ENCODE data around the gene SLC13A2. TPM values are rescaled to one million over a fixed set of nuclear protein-coding genes. Genes with fewer than 3 reads are reported as not detected.

Gene SLC13A2
- total RNA-seq, 1 donor from 2014 or later = not detected

DNA sequence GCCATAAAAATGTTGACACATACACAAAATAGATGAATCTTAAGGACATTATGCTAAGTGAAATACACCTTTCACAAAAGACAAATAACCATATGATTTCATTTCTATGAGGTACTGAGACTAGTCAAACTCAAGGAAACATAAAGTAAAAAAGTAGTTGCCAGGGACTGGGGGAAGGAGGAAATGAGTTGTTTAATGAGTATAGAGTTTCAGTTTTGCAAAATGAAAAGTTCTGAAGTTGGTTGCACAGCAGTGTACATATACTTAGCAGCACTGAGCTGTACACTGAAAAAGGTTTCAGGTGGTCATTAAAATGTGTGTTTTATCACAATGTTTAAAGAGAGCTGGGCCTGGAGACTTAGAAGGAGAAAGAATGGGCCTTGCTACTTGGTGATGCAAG lies 4.7 kb upstream of the SLC13A2 start:
- H2AFZ ChIP-seq (replicated peaks) = no peak overlapping the region
- no peaks in the 10 kb centered on the region for H3K4me1 ChIP-seq
- no peak overlapping the region for H3K27ac ChIP-seq
- H3K4me2 ChIP-seq = no peak overlapping the region
- H3K27me3 ChIP-seq = peaks cover 12% of the 10 kb centered on the region
- no peak overlapping the region for H3K4me3 Mint-ChIP-seq
- TF ChIP-seq EZH2 (IDR thresholded peaks at IDR 0.05) (no peak), EZH2phosphoT487 (IDR thresholded peaks at IDR 0.05) (no peak)
- TF ChIP-seq, protein P1, sequence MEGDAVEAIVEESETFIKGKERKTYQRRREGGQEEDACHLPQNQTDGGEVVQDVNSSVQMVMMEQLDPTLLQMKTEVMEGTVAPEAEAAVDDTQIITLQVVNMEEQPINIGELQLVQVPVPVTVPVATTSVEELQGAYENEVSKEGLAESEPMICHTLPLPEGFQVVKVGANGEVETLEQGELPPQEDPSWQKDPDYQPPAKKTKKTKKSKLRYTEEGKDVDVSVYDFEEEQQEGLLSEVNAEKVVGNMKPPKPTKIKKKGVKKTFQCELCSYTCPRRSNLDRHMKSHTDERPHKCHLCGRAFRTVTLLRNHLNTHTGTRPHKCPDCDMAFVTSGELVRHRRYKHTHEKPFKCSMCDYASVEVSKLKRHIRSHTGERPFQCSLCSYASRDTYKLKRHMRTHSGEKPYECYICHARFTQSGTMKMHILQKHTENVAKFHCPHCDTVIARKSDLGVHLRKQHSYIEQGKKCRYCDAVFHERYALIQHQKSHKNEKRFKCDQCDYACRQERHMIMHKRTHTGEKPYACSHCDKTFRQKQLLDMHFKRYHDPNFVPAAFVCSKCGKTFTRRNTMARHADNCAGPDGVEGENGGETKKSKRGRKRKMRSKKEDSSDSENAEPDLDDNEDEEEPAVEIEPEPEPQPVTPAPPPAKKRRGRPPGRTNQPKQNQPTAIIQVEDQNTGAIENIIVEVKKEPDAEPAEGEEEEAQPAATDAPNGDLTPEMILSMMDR (IDR thresholded peaks at IDR 0.05) = no peak
- no peak overlapping the region for H3K4me3 ChIP-seq
- H3F3A ChIP-seq (ENCODE audit: low read depth) = no peaks in the 10 kb centered on the region
- H3K9ac ChIP-seq = no peak overlapping the region
- no peaks in the 10 kb centered on the region for H3K9me3 ChIP-seq (ENCODE audit: low read depth)
- H3K36me3 Mint-ChIP-seq = no peaks in the 10 kb centered on the region
- H3K27me3 Mint-ChIP-seq (ENCODE audit: insufficient read depth, low read depth) = peaks cover 8% of the 10 kb centered on the region
- H4K20me1 ChIP-seq (ENCODE audit: low read depth) = no peaks in the 10 kb centered on the region
- no peaks in the 10 kb centered on the region for H3K9me3 Mint-ChIP-seq
- no peaks in the 10 kb centered on the region for H3K36me3 ChIP-seq
- DNase-seq (ENCODE audit: low spot score) = no peak
- H3K4me1 Mint-ChIP-seq = peaks cover 12% of the 10 kb centered on the region
- H3K27ac Mint-ChIP-seq = no peak overlapping the region
- H3K79me2 ChIP-seq (ENCODE audit: low read depth) = no peaks in the 10 kb centered on the region

DNA sequence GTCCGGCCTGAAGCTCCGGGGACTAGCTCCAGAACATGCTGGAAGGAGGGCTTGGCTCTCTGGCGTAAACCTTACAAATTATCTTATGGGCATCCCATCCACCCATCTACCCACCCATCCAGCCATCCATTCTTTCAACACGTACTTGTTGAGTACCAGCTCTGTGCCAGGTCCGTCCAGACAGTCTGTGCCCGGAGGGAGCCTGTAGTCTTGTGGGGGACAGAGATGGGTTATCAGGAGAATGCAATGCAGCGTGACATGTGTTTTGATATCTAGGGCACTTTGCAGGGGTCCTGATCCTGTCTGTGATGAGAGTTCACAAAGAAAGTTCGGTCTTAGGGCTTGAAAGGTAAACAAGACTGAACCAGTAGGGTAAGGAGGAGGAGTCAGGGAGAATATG lies 4.1 kb upstream of the SLC13A2 start:
- no peak overlapping the region for H3K4me2 ChIP-seq
- Mint-ChIP-seq H3K4me3 (no peak overlapping the region), H3K27ac (no peak overlapping the region), H3K27me3 (ENCODE audit: insufficient read depth, low read depth) (peaks cover 8% of the 10 kb centered on the region), H3K4me1 (peaks cover 12% of the 10 kb centered on the region), H3K36me3 (no peaks in the 10 kb centered on the region), H3K9me3 (no peaks in the 10 kb centered on the region)
- H3K9me3 ChIP-seq (ENCODE audit: low read depth) = no peaks in the 10 kb centered on the region
- H3K9ac ChIP-seq = no peak overlapping the region
- no peak for DNase-seq (ENCODE audit: low spot score)
- H3K27me3 ChIP-seq = peaks cover 12% of the 10 kb centered on the region
- TF ChIP-seq EZH2phosphoT487 (IDR thresholded peaks at IDR 0.05) = no peak
- TF ChIP-seq, protein P1 (IDR thresholded peaks at IDR 0.05) = no peak
- no peak for TF ChIP-seq EZH2 (IDR thresholded peaks at IDR 0.05)
- no peaks in the 10 kb centered on the region for H3K79me2 ChIP-seq (ENCODE audit: low read depth)
- H2AFZ ChIP-seq (replicated peaks) = no peak overlapping the region
- H3K4me1 ChIP-seq = no peaks in the 10 kb centered on the region
- H3K4me3 ChIP-seq = no peak overlapping the region
- no peaks in the 10 kb centered on the region for H3F3A ChIP-seq (ENCODE audit: low read depth)
- no peak overlapping the region for H3K27ac ChIP-seq
- H4K20me1 ChIP-seq (ENCODE audit: low read depth) = no peaks in the 10 kb centered on the region
- H3K36me3 ChIP-seq = no peaks in the 10 kb centered on the region

DNA sequence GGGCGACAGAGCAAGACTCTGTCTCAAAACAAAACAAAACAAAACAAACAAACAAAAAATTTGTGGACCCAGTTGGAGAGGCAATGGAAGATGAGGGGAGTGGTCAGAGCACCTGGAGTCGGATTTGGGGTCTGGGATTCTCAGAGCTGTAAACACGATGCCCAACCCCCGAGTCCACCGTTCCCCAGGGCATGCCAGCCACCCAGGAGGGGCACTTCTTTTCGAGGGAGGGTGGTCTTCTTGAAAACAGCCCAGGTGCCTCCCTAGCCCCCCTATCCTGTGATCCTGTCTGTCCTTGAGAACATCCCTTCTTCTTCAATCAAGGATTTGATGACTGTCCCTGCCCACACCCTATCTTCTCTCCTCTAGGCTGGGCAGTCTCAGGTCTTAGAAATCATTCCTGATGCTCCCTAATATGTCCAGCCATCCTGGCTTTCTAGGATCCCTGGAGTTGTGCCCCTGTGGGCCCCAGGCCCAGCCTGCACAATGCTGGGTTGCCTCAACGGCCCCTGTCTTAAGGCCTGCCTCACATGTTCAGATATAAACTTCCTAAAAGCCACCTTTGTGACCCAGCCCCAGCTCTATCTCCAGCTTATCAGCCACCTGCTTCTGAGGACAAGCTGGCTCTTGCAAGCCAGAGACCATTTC lies 3.1 kb upstream of the SLC13A2 start:
- Mint-ChIP-seq H3K36me3 (no peaks in the 10 kb centered on the region), H3K27ac (no peak overlapping the region), H3K9me3 (no peaks in the 10 kb centered on the region), H3K27me3 (ENCODE audit: insufficient read depth, low read depth) (peaks cover 8% of the 10 kb centered on the region), H3K4me1 (peaks cover 12% of the 10 kb centered on the region), H3K4me3 (no peak overlapping the region)
- Histone ChIP-seq H3K36me3 (no peaks in the 10 kb centered on the region), H3K9ac (no peak overlapping the region), H3K4me1 (no peaks in the 10 kb centered on the region), H3K4me3 (no peak overlapping the region), H3K4me2 (no peak overlapping the region), H3K9me3 (ENCODE audit: low read depth) (no peaks in the 10 kb centered on the region), H2AFZ (replicated peaks) (no peak overlapping the region), H3K27me3 (peaks cover 12% of the 10 kb centered on the region), H4K20me1 (ENCODE audit: low read depth) (no peaks in the 10 kb centered on the region), H3K27ac (no peak overlapping the region), H3F3A (ENCODE audit: low read depth) (no peaks in the 10 kb centered on the region), H3K79me2 (ENCODE audit: low read depth) (no peaks in the 10 kb centered on the region)
- TF ChIP-seq, protein P1 (IDR thresholded peaks at IDR 0.05) = no peak
- DNase-seq (ENCODE audit: low spot score) = no peak

Measured in neural progenitor cell (in vitro differentiated cells).